OCI-LY3 (cell line): Measurements from ENCODE around the gene SEC14L3.

Source experiments
- H2AFZ ChIP-seq: fragments of 200-600, 300-600 bp; shearing (Covaris generic); 2 replicates; pipeline ENCODE4 v1.6.0; 2014; ENCODE audit warnings: antibody characterized with exemption, low read depth, low read length
- H3K27ac ChIP-seq: fragments of 200-600, 300-600 bp; sonication (generic); 2 replicates; pipeline ENCODE4 v1.5.1; 2014; ENCODE audit warnings: mild to moderate bottlenecking, low read length, moderate library complexity, mixed read lengths
- H3K27me3 ChIP-seq: fragments of 200-600, 300-600 bp; sonication (generic); 2 replicates; pipeline ENCODE4 v1.6.1; 2014; ENCODE audit warnings: low read depth, low read length, mixed read lengths
- H3K36me3 ChIP-seq: fragments of 200-600, 300-600 bp; sonication (generic); replicated peaks from 2 replicates; pipeline ENCODE3; 2014; ENCODE audit warnings: low read depth, low read length, mixed read lengths
- H3K4me1 ChIP-seq: fragments of 300-600, 200-600 bp; sonication (generic); 2 replicates; pipeline ENCODE4 v1.6.1; 2014; ENCODE audit warnings: low read length, mixed read lengths
- H3K4me2 ChIP-seq: fragments of 200-600, 300-600 bp; sonication (generic); 2 replicates; pipeline ENCODE4 v1.6.1; 2014; ENCODE audit warnings: low read length, mixed read lengths
- H3K4me3 ChIP-seq: fragments of 300-600, 200-600 bp; sonication (generic); 2 replicates; pipeline ENCODE4 v1.5.1; 2014; ENCODE audit warnings: antibody characterized with exemption, mild to moderate bottlenecking, low read length, moderate library complexity
- H3K79me2 ChIP-seq: fragments of 300-600, 200-600 bp; shearing (Covaris generic); 2 replicates; pipeline ENCODE4 v1.6.1; 2014; ENCODE audit warnings: mild to moderate bottlenecking, low read length, mixed read lengths
- H3K9ac ChIP-seq: fragments of 300-600, 200-600 bp; shearing (Covaris generic); 2 replicates; pipeline ENCODE4 v1.6.0; 2014; ENCODE audit warnings: mild to moderate bottlenecking, low read length, moderate library complexity
- H3K9me3 ChIP-seq: fragments of 200-600, 300-600 bp; shearing (Covaris generic); 2 replicates; pipeline ENCODE4 v1.6.1; 2014; ENCODE audit warnings: low read length, mixed read lengths; ENCODE audit not compliant: insufficient read depth
- H4K20me1 ChIP-seq: fragments of 200-600, 300-600 bp; sonication (generic); 2 replicates; pipeline ENCODE4 v1.6.1; 2016; ENCODE audit warnings: low read length, mixed read lengths; ENCODE audit not compliant: insufficient read depth
- EZH2phosphoT487 ChIP-seq: fragments of 200-600 bp; shearing (Covaris generic); IDR thresholded peaks from 2 replicates; pipeline ENCODE4 v1.6.1; 2018; ENCODE audit warnings: antibody characterized with exemption, mixed run types, low read depth
- TF ChIP-seq, protein P1 (sequence below): fragments of 200-600, 300-600 bp; sonication (generic); IDR thresholded peaks from 2 replicates; pipeline ENCODE4 v1.5.1; 2014; ENCODE audit warnings: antibody characterized with exemption, low read length, low read depth

SEC14L3 gene

DNA sequence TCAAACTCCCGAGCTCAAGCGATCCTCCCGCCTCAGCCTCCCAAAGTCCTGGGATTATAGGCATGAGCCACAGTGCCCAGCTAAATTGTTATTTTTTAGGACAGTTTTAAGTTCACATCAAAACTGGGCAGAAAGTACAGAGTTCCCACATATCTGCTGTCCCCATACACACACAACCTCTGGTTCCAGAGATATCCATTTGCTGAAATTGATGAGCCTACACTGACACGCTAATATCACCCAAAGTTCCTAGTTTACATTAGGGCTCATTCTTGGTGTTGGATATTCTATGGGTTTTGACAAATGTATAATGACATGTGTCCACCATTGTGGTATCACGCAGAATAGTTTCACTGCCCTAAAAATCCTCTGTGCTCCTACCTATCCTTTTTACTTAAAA, 36.4 kb upstream of the SEC14L3 start:
- Histone ChIP-seq H3K79me2 (no peaks in the 10 kb centered on the region), H3K27ac (no peak overlapping the region), H3K36me3 (no peaks in the 10 kb centered on the region), H3K4me3 (no peak overlapping the region), H3K4me1 (no peaks in the 10 kb centered on the region), H3K4me2 (no peak overlapping the region), H4K20me1 (no peaks in the 10 kb centered on the region), H3K9me3 (no peaks in the 10 kb centered on the region), H2AFZ (no peak overlapping the region), H3K9ac (no peak overlapping the region), H3K27me3 (no peaks in the 10 kb centered on the region)
- TF ChIP-seq, protein P1, sequence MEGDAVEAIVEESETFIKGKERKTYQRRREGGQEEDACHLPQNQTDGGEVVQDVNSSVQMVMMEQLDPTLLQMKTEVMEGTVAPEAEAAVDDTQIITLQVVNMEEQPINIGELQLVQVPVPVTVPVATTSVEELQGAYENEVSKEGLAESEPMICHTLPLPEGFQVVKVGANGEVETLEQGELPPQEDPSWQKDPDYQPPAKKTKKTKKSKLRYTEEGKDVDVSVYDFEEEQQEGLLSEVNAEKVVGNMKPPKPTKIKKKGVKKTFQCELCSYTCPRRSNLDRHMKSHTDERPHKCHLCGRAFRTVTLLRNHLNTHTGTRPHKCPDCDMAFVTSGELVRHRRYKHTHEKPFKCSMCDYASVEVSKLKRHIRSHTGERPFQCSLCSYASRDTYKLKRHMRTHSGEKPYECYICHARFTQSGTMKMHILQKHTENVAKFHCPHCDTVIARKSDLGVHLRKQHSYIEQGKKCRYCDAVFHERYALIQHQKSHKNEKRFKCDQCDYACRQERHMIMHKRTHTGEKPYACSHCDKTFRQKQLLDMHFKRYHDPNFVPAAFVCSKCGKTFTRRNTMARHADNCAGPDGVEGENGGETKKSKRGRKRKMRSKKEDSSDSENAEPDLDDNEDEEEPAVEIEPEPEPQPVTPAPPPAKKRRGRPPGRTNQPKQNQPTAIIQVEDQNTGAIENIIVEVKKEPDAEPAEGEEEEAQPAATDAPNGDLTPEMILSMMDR, result no peak
- no peak for TF ChIP-seq EZH2phosphoT487

DNA sequence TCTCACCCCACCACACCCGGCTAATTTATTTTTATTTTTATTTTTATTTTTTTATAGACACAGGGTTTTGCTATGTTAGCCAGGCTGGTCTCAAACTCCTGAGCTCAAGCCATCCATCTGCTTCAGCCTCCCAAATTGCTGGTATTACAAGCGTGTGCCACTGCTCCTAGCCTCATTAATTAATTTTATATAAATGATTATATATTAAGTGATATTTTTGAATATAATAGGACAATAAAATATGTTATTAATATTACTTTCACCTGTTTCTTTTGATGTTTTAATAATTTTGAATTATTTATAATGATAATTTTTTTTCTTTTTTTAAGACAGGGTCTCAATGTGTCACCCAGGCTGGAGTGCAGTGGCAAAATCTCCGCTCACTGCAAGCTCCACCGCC, 35.9 kb upstream of the SEC14L3 start:
- Histone ChIP-seq H3K4me3 (no peak overlapping the region), H4K20me1 (no peaks in the 10 kb centered on the region), H3K27me3 (0 out of 2 replicates have a peak, but pooled peaks cover 4% of the 10 kb centered on the region), H3K36me3 (no peaks in the 10 kb centered on the region), H3K9me3 (no peaks in the 10 kb centered on the region), H3K4me2 (no peak overlapping the region), H3K79me2 (no peaks in the 10 kb centered on the region), H3K4me1 (no peaks in the 10 kb centered on the region), H3K9ac (no peak overlapping the region), H2AFZ (no peak overlapping the region), H3K27ac (no peak overlapping the region)
- no peak for TF ChIP-seq EZH2phosphoT487
- TF ChIP-seq, protein P1, result no peak

DNA sequence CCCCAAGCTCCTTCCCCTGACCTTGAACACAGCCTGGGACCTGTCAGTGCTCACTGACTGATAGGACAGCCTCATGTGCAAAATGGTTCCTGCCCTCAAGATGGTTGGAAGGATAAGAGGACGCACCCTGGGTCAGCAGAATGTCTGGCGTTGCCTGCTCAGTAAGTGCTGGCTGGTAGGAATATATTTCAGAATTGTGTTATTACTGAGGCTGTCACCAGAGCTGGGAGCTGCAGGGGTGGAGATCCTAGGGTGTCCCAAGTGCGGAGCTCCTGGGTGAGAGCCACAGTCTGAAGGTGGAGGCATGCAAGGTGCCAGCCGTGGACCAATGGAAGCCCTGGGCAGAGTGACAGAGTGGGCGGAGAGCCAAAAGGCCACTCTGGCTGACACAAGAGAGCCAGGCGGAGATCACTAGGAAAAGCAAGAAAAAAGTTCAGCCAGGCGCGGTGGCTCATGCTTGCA, 34.7 kb upstream of the SEC14L3 start:
- no peaks in the 10 kb centered on the region for H3K9me3 ChIP-seq
- no peak overlapping the region for H2AFZ ChIP-seq
- no peaks in the 10 kb centered on the region for H3K79me2 ChIP-seq
- H3K4me3 ChIP-seq, result no peak overlapping the region
- H3K27me3 ChIP-seq, result 0 out of 2 replicates have a peak, but pooled peaks cover 4% of the 10 kb centered on the region
- no peaks in the 10 kb centered on the region for H3K36me3 ChIP-seq
- no peak overlapping the region for H3K9ac ChIP-seq
- H3K4me2 ChIP-seq, result no peak overlapping the region
- H3K4me1 ChIP-seq, result no peaks in the 10 kb centered on the region
- no peaks in the 10 kb centered on the region for H4K20me1 ChIP-seq
- no peak overlapping the region for H3K27ac ChIP-seq
- no peak for TF ChIP-seq EZH2phosphoT487
- TF ChIP-seq, protein P1, result no peak

DNA sequence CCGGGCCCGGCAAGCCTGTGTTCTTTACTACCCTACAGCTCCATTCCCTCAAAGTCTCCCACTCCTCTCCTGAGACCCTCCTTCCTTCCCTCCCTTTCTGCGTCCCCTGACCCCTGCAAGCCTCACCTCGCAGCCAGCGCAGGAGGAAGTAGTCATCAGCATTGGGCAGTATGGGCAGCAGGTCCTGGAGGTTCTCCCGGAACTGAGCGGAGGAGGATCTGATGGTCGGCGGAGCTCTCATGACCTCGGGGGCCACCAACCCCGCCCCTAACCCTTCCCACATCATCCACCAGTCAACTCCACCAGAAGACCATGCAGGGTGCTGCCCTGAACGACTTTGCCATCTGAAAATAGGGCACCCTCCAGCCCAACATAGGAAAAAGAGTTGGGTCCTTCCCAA, 31.7 kb upstream of the SEC14L3 start:
- Histone ChIP-seq H3K79me2 (no peaks in the 10 kb centered on the region), H3K9ac (no peak overlapping the region), H3K27me3 (0 out of 2 replicates have a peak, but pooled peaks cover 9% of the 10 kb centered on the region), H2AFZ (no peak overlapping the region), H4K20me1 (no peaks in the 10 kb centered on the region), H3K27ac (no peak overlapping the region), H3K4me1 (no peaks in the 10 kb centered on the region), H3K4me2 (no peak overlapping the region), H3K9me3 (no peaks in the 10 kb centered on the region), H3K4me3 (no peak overlapping the region), H3K36me3 (no peaks in the 10 kb centered on the region)
- TF ChIP-seq EZH2phosphoT487, result no peak
- TF ChIP-seq, protein P1, result no peak
